HepG2 (cell line): Measurements from ENCODE around the gene SLC50A1. TPM values are rescaled to one million over a fixed set of nuclear protein-coding genes. Genes with fewer than 3 reads are reported as not detected.

ENCODE experiments used
- FOXK2 ChIP-seq: fragments of 450-650 bp; IDR thresholded peaks from 2 replicates; pipeline ENCODE4 v1.6.1; 2016
- HOXA5 ChIP-seq: sonication (generic); formaldehyde crosslinking; IDR thresholded peaks from 2 replicates; pipeline ENCODE4 v1.4.0; 2020; ENCODE audit warnings: missing genetic modification reagents
- MYNN ChIP-seq: sonication (generic); formaldehyde crosslinking; IDR thresholded peaks from 2 replicates; pipeline ENCODE4 v1.4.0; 2020; ENCODE audit warnings: mild to moderate bottlenecking, low read depth, missing genetic modification reagents
- NCOR1 ChIP-seq: fragments of 200-600 bp; sonication (generic); IDR thresholded peaks from 2 replicates; pipeline ENCODE4 v1.7.0; 2017; ENCODE audit warnings: antibody characterized with exemption, low read length, borderline replicate concordance
- PAWR ChIP-seq: sonication (generic); formaldehyde crosslinking; IDR thresholded peaks from 2 replicates; pipeline ENCODE4 v1.4.0; 2020; ENCODE audit warnings: missing genetic modification reagents, mild to moderate bottlenecking, borderline replicate concordance
- PCBP1 ChIP-seq: fragments of 200-400 bp; formaldehyde crosslinking; IDR thresholded peaks from 2 replicates; pipeline ENCODE4 v1.6.1; 2017; ENCODE audit warnings: mild to moderate bottlenecking, low read depth, low read length, borderline replicate concordance
- ZFY ChIP-seq: sonication (generic); formaldehyde crosslinking; IDR thresholded peaks from 2 replicates; pipeline ENCODE4 v1.4.0; 2020; ENCODE audit warnings: missing genetic modification reagents
- ZKSCAN8 ChIP-seq: IDR thresholded peaks from 2 replicates; pipeline ENCODE4 v1.6.1; 2016; ENCODE audit warnings: borderline replicate concordance, missing genetic modification reagents, missing compliant biosample characterization
- ZNF101 ChIP-seq: sonication (generic); formaldehyde crosslinking; IDR thresholded peaks from 2 replicates; pipeline ENCODE4 v1.4.0; 2020; ENCODE audit warnings: mild to moderate bottlenecking, low read depth, missing genetic modification reagents, borderline replicate concordance
- ZNF160 ChIP-seq: sonication (generic); formaldehyde crosslinking; IDR thresholded peaks from 2 replicates; pipeline ENCODE4 v1.8.0; 2022; ENCODE audit warnings: mild to moderate bottlenecking, inconsistent platforms, missing genetic modification reagents
- ZNF335 ChIP-seq: sonication (generic); formaldehyde crosslinking; IDR thresholded peaks from 2 replicates; pipeline ENCODE4 v1.4.0; 2020; ENCODE audit warnings: missing genetic modification reagents
- ZNF337 ChIP-seq: sonication (generic); formaldehyde crosslinking; IDR thresholded peaks from 2 replicates; pipeline ENCODE4 v1.5.1; 2020; ENCODE audit warnings: missing genetic modification reagents, low read depth, mild to moderate bottlenecking, borderline replicate concordance
- ZNF75D ChIP-seq: sonication (generic); formaldehyde crosslinking; IDR thresholded peaks from 2 replicates; pipeline ENCODE4 v1.8.1; 2023; ENCODE audit warnings: missing genetic modification reagents, mild to moderate bottlenecking, borderline replicate concordance
- ZNF780A ChIP-seq: sonication (generic); formaldehyde crosslinking; IDR thresholded peaks from 2 replicates; pipeline ENCODE4 v1.8.0; 2022; ENCODE audit warnings: mild to moderate bottlenecking, missing genetic modification reagents, moderate library complexity
- ZSCAN31 ChIP-seq: sonication (generic); formaldehyde crosslinking; IDR thresholded peaks from 2 replicates; pipeline ENCODE4 v1.5.0; 2020; ENCODE audit warnings: low read depth, mild to moderate bottlenecking, missing genetic modification reagents
- polyA plus RNA-seq, 8 experiments: library from polyadenylated mRNA; depleted of rRNA in 3 of 8; stranded (reverse) in 7 of 8; unstranded in 1 of 8; fragments of >200 nt; fragmentation: Illumina TruSeq in 4 of 8; extraction: Trizol in 4 of 8; gene quantifications; 2 replicates each; pipeline versions ENCODE4 v1.2.1 to v1.2.3, GENCODE V29; 2011 to 2016; ENCODE audit warnings: low read depth in 4 of 8, missing spikeins in 1 of 8, mixed read lengths in 1 of 8; ENCODE audit not compliant: insufficient read depth in 1 of 8
- total RNA-seq, 5 experiments: library from RNA; depleted of rRNA; stranded (reverse); fragments of >200 nt; fragmentation: Illumina TruSeq; extraction: Trizol; gene quantifications; 2 replicates each; pipeline ENCODE4 v1.2.3, GENCODE V29; 2016; ENCODE audit warnings: low read depth in 1 of 5
- TF ChIP-seq, protein P1 (sequence below): sonication (generic); formaldehyde crosslinking; IDR thresholded peaks from 2 replicates; pipeline ENCODE4 v1.4.0; 2020; ENCODE audit warnings: mild to moderate bottlenecking, low read depth, missing genetic modification reagents
- TF ChIP-seq, protein P2 (sequence below): sonication (generic); formaldehyde crosslinking; IDR thresholded peaks from 2 replicates; pipeline ENCODE4 v1.9.0; 2021; ENCODE audit warnings: mild to moderate bottlenecking, missing genetic modification reagents
- TF ChIP-seq, protein P3 (sequence below): sonication (generic); formaldehyde crosslinking; IDR thresholded peaks from 2 replicates; pipeline ENCODE4 v1.4.0; 2020; ENCODE audit warnings: missing genetic modification reagents, borderline replicate concordance

The SLC50A1 gene
- total and polyA plus RNA-seq, 2 of the 13 experiments (the other 11 are each of a cell fraction or from before 2014, with no cell fraction given), result 22.5 to 46.8 TPM

DNA sequence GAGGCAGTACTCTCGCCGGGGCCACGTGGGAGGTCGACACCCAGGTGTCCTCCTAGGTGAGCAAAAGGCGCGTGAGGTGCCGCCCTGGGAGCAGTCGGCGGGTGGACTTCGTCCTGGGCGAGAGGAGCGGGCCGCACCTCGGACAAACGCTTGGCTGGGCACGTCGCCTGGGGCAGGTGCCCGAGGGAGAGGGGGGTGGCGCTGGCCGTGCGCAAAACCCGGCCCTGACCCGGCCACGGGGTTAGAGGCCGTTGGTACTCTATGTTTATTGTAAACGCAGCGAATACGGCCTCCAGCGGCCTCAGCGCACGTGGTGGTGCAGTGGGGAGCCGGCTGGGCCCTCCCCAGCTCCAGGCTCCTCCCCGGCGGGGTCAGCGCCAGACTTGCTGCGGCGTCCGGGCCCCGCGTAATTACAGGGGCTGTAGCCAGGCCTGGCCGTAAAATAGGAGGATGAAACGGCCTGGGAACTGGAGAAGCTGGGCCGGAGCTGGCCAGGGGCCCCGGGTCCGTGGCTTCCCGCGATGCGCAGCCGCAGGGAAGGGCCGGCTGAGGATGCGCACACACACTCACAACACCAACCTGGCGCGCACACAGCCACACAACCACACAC, 9.6 kb upstream of the SLC50A1 start (continued):
- TF ChIP-seq PAWR (CRISPR knock-in tag) (no peak), ZFY (CRISPR knock-in tag) (peak; percentile 87), ZNF101 (CRISPR knock-in tag) (peak; percentile 90; the same call in 1 of the 2 replicates), ZNF160 (CRISPR knock-in tag) (peak; percentile 75; the same call in 1 of the 2 replicates), ZNF780A (CRISPR knock-in tag) (0 out of 2 replicates have a peak, but pooled peaks have one; percentile 69), HOXA5 (CRISPR knock-in tag) (peak; percentile 50; the same call in 1 of the 2 replicates), ZNF75D (CRISPR knock-in tag) (no peak), NCOR1 (peak; percentile 76; the same call in 1 of the 2 replicates), MYNN (CRISPR knock-in tag) (peak; percentile 32; the same call in 1 of the 2 replicates), ZNF337 (CRISPR knock-in tag) (peak; percentile 91), FOXK2 (peak; percentile 86; the same call in 1 of the 2 replicates), ZKSCAN8 (CRISPR knock-in tag) (peak; percentile 95), ZNF335 (CRISPR knock-in tag) (peak; percentile 95), PCBP1 (0 out of 2 replicates have a peak, but pooled peaks have one; percentile 60), ZSCAN31 (CRISPR knock-in tag) (peak; percentile 91)
- TF ChIP-seq, protein P1, sequence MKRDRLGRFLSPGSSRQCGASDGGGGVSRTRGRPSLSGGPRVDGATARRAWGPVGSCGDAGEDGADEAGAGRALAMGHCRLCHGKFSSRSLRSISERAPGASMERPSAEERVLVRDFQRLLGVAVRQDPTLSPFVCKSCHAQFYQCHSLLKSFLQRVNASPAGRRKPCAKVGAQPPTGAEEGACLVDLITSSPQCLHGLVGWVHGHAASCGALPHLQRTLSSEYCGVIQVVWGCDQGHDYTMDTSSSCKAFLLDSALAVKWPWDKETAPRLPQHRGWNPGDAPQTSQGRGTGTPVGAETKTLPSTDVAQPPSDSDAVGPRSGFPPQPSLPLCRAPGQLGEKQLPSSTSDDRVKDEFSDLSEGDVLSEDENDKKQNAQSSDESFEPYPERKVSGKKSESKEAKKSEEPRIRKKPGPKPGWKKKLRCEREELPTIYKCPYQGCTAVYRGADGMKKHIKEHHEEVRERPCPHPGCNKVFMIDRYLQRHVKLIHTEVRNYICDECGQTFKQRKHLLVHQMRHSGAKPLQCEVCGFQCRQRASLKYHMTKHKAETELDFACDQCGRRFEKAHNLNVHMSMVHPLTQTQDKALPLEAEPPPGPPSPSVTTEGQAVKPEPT, result peak; percentile 86; the same call in 1 of the 2 replicates
- TF ChIP-seq, protein P2, sequence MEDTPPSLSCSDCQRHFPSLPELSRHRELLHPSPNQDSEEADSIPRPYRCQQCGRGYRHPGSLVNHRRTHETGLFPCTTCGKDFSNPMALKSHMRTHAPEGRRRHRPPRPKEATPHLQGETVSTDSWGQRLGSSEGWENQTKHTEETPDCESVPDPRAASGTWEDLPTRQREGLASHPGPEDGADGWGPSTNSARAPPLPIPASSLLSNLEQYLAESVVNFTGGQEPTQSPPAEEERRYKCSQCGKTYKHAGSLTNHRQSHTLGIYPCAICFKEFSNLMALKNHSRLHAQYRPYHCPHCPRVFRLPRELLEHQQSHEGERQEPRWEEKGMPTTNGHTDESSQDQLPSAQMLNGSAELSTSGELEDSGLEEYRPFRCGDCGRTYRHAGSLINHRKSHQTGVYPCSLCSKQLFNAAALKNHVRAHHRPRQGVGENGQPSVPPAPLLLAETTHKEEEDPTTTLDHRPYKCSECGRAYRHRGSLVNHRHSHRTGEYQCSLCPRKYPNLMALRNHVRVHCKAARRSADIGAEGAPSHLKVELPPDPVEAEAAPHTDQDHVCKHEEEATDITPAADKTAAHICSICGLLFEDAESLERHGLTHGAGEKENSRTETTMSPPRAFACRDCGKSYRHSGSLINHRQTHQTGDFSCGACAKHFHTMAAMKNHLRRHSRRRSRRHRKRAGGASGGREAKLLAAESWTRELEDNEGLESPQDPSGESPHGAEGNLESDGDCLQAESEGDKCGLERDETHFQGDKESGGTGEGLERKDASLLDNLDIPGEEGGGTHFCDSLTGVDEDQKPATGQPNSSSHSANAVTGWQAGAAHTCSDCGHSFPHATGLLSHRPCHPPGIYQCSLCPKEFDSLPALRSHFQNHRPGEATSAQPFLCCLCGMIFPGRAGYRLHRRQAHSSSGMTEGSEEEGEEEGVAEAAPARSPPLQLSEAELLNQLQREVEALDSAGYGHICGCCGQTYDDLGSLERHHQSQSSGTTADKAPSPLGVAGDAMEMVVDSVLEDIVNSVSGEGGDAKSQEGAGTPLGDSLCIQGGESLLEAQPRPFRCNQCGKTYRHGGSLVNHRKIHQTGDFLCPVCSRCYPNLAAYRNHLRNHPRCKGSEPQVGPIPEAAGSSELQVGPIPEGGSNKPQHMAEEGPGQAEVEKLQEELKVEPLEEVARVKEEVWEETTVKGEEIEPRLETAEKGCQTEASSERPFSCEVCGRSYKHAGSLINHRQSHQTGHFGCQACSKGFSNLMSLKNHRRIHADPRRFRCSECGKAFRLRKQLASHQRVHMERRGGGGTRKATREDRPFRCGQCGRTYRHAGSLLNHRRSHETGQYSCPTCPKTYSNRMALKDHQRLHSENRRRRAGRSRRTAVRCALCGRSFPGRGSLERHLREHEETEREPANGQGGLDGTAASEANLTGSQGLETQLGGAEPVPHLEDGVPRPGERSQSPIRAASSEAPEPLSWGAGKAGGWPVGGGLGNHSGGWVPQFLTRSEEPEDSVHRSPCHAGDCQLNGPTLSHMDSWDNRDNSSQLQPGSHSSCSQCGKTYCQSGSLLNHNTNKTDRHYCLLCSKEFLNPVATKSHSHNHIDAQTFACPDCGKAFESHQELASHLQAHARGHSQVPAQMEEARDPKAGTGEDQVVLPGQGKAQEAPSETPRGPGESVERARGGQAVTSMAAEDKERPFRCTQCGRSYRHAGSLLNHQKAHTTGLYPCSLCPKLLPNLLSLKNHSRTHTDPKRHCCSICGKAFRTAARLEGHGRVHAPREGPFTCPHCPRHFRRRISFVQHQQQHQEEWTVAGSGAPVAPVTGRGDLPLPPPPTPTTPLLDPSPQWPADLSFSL (CRISPR knock-in tag), result no peak; the same call in none of the 2 replicates
- TF ChIP-seq, protein P3, sequence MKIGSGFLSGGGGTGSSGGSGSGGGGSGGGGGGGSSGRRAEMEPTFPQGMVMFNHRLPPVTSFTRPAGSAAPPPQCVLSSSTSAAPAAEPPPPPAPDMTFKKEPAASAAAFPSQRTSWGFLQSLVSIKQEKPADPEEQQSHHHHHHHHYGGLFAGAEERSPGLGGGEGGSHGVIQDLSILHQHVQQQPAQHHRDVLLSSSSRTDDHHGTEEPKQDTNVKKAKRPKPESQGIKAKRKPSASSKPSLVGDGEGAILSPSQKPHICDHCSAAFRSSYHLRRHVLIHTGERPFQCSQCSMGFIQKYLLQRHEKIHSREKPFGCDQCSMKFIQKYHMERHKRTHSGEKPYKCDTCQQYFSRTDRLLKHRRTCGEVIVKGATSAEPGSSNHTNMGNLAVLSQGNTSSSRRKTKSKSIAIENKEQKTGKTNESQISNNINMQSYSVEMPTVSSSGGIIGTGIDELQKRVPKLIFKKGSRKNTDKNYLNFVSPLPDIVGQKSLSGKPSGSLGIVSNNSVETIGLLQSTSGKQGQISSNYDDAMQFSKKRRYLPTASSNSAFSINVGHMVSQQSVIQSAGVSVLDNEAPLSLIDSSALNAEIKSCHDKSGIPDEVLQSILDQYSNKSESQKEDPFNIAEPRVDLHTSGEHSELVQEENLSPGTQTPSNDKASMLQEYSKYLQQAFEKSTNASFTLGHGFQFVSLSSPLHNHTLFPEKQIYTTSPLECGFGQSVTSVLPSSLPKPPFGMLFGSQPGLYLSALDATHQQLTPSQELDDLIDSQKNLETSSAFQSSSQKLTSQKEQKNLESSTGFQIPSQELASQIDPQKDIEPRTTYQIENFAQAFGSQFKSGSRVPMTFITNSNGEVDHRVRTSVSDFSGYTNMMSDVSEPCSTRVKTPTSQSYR (CRISPR knock-in tag), result peak; percentile 94
